HepG2 (cell line): ENCODE measurements around the gene SMC1B. TPM values are rescaled to one million over a fixed set of nuclear protein-coding genes. Genes with fewer than 3 reads are reported as not detected.

Source experiments
- DPF2 ChIP-seq: sonication (generic); formaldehyde crosslinking; IDR thresholded peaks from 2 replicates; pipeline ENCODE4 v1.4.0; 2020; ENCODE audit warnings: mild to moderate bottlenecking, low read depth, missing genetic modification reagents, borderline replicate concordance
- FOXO1 ChIP-seq: sonication (generic); formaldehyde crosslinking; IDR thresholded peaks from 2 replicates; pipeline ENCODE4 v1.4.0; 2020; ENCODE audit warnings: missing genetic modification reagents
- JUN ChIP-seq: sonication (generic); formaldehyde crosslinking; IDR thresholded peaks from 2 replicates; pipeline ENCODE4 v1.4.0; 2020; ENCODE audit warnings: mild to moderate bottlenecking, missing genetic modification reagents
- KMT2A ChIP-seq: sonication (generic); formaldehyde crosslinking; IDR thresholded peaks from 2 replicates; pipeline ENCODE4 v1.4.0; 2020; ENCODE audit warnings: missing genetic modification reagents
- MXD1 ChIP-seq: sonication (generic); formaldehyde crosslinking; IDR thresholded peaks from 2 replicates; pipeline ENCODE4 v1.4.0; 2020; ENCODE audit warnings: mild to moderate bottlenecking, missing genetic modification reagents
- RCOR2 ChIP-seq: IDR thresholded peaks from 2 replicates; pipeline ENCODE4 v1.6.1; 2016; ENCODE audit warnings: missing biosample characterization, missing genetic modification reagents
- SALL2 ChIP-seq: sonication (generic); formaldehyde crosslinking; IDR thresholded peaks from 2 replicates; pipeline ENCODE4 v1.8.1; 2023; ENCODE audit warnings: mild to moderate bottlenecking, missing genetic modification reagents, inconsistent platforms
- XRCC5 ChIP-seq: fragments of 200-400 bp; formaldehyde crosslinking; optimal IDR thresholded peaks from 2 replicates; pipeline ENCODE3; 2017; ENCODE audit warnings: mild to moderate bottlenecking, low read length
- ZBTB33 ChIP-seq: sonication (generic); formaldehyde crosslinking; IDR thresholded peaks from 2 replicates; pipeline ENCODE4 v1.4.0; 2020; ENCODE audit warnings: missing genetic modification reagents
- ZFP41 ChIP-seq: sonication (generic); formaldehyde crosslinking; IDR thresholded peaks from 2 replicates; pipeline ENCODE4 v1.4.0; 2020; ENCODE audit warnings: mild to moderate bottlenecking, missing genetic modification reagents, borderline replicate concordance
- ZFP90 ChIP-seq: sonication (generic); formaldehyde crosslinking; IDR thresholded peaks from 2 replicates; pipeline ENCODE4 v1.8.0; 2022; ENCODE audit warnings: missing genetic modification reagents, mild to moderate bottlenecking, inconsistent platforms, borderline replicate concordance
- ZNF407 ChIP-seq: sonication (generic); formaldehyde crosslinking; IDR thresholded peaks from one replicate; pipeline ENCODE4 v1.5.1; 2020; ENCODE audit warnings: mild to moderate bottlenecking, missing genetic modification reagents; ENCODE audit errors: not compliant biosample characterization
- ZNF501 ChIP-seq: sonication (generic); formaldehyde crosslinking; IDR thresholded peaks from 2 replicates; pipeline ENCODE4 v1.5.1; 2020; ENCODE audit warnings: mild to moderate bottlenecking, moderate library complexity, missing genetic modification reagents
- ZNF678 ChIP-seq: sonication (generic); formaldehyde crosslinking; IDR thresholded peaks from 2 replicates; pipeline ENCODE4 v1.4.0; 2020; ENCODE audit warnings: mild to moderate bottlenecking, missing genetic modification reagents
- ZXDC ChIP-seq: sonication (generic); formaldehyde crosslinking; IDR thresholded peaks from 2 replicates; pipeline ENCODE4 v1.5.0; 2020; ENCODE audit warnings: mild to moderate bottlenecking, missing genetic modification reagents
- polyA plus RNA-seq, 8 experiments: library from polyadenylated mRNA; depleted of rRNA in 3 of 8; stranded (reverse) in 7 of 8; unstranded in 1 of 8; fragments of >200 nt; fragmentation: Illumina TruSeq in 4 of 8; extraction: Trizol in 4 of 8; gene quantifications; 2 replicates each; pipeline versions ENCODE4 v1.2.1 to v1.2.3, GENCODE V29; 2011 to 2016; ENCODE audit warnings: low read depth in 4 of 8, missing spikeins in 1 of 8, mixed read lengths in 1 of 8; ENCODE audit not compliant: insufficient read depth in 1 of 8
- total RNA-seq, 5 experiments: library from RNA; depleted of rRNA; stranded (reverse); fragments of >200 nt; fragmentation: Illumina TruSeq; extraction: Trizol; gene quantifications; 2 replicates each; pipeline ENCODE4 v1.2.3, GENCODE V29; 2016; ENCODE audit warnings: low read depth in 1 of 5

The SMC1B gene
- total and polyA plus RNA-seq, 2 of the 13 experiments (the other 11 are each of a cell fraction or from before 2014, with no cell fraction given): not detected

- TF ChIP-seq ZFP90 (CRISPR knock-in tag) (0 out of 2 replicates have a peak, but pooled peaks have one; percentile 38), ZNF407 (CRISPR knock-in tag) (peak; percentile 71), DPF2 (CRISPR knock-in tag) (no peak), SALL2 (0 out of 2 replicates have a peak, but pooled peaks have one; percentile 23), MXD1 (peak; percentile 51), XRCC5 (no peak), ZBTB33 (CRISPR knock-in tag) (peak; percentile 97), ZNF678 (CRISPR knock-in tag) (no peak), ZFP41 (CRISPR knock-in tag) (no peak), RCOR2 (CRISPR knock-in tag) (no peak), ZNF501 (CRISPR knock-in tag) (peak; percentile 54; the same call in 1 of the 2 replicates), JUN (no peak), FOXO1 (CRISPR knock-in tag) (peak; percentile 43; the same call in 1 of the 2 replicates), KMT2A (CRISPR knock-in tag) (no peak), ZXDC (no peak)
Observed at GRCh38 chr22:45413368-45414211, at the start of gene SMC1B, which contains the start of gene RIBC2 (continued).
